ENCODE results near the gene S1PR5. TPM values are rescaled to one million over a fixed set of nuclear protein-coding genes. Genes with fewer than 3 reads are reported as not detected.
"Not testable (repeated sequence)": the region's sequence is repeated elsewhere in the genome, so short reads cannot be mapped to it uniquely, and the experiment has no call there.

The S1PR5 gene
- total RNA-seq, 1 donor from 2014 or later, result not detected

DNA sequence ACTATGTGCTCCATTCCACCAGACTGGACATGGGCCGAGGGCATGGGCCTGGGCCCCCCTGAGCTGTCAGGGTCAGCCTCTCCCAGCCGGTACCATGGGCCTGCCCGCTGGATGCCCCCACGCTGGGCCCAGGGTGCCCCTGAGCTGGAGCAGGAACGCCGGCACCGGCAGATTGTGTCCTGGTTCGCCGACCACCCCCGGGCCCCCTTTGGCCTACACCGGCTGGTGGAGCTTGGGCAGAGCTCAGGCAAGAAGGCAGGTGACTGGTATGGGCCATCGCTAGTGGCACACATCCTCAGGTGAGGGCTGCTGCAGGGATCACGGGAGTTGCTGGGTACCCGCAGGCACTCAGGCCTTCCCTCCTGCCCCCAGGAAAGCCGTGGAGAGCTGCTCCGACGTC, 29.6 kb upstream of the S1PR5 start:
- H3K36me3 Mint-ChIP-seq (ENCODE audit: low read depth, unreplicated experiment), result peaks cover 5% of the 10 kb centered on the region
- H3K27ac Mint-ChIP-seq (ENCODE audit: unreplicated experiment), result no peak overlapping the region
- no peaks in the 10 kb centered on the region for H3K9me3 Mint-ChIP-seq (ENCODE audit: unreplicated experiment)
- H3K27me3 Mint-ChIP-seq (ENCODE audit: unreplicated experiment), result peaks cover 2% of the 10 kb centered on the region
- H3K4me3 Mint-ChIP-seq (ENCODE audit: unreplicated experiment), result no peak overlapping the region
- no peak for DNase-seq (ENCODE audit: low spot score)
- peaks cover 3% of the 10 kb centered on the region for H3K4me1 Mint-ChIP-seq (ENCODE audit: unreplicated experiment)
- TF ChIP-seq, protein P1, sequence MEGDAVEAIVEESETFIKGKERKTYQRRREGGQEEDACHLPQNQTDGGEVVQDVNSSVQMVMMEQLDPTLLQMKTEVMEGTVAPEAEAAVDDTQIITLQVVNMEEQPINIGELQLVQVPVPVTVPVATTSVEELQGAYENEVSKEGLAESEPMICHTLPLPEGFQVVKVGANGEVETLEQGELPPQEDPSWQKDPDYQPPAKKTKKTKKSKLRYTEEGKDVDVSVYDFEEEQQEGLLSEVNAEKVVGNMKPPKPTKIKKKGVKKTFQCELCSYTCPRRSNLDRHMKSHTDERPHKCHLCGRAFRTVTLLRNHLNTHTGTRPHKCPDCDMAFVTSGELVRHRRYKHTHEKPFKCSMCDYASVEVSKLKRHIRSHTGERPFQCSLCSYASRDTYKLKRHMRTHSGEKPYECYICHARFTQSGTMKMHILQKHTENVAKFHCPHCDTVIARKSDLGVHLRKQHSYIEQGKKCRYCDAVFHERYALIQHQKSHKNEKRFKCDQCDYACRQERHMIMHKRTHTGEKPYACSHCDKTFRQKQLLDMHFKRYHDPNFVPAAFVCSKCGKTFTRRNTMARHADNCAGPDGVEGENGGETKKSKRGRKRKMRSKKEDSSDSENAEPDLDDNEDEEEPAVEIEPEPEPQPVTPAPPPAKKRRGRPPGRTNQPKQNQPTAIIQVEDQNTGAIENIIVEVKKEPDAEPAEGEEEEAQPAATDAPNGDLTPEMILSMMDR (IDR thresholded peaks at IDR 0.05; ENCODE audit: unreplicated experiment), result no peak

DNA sequence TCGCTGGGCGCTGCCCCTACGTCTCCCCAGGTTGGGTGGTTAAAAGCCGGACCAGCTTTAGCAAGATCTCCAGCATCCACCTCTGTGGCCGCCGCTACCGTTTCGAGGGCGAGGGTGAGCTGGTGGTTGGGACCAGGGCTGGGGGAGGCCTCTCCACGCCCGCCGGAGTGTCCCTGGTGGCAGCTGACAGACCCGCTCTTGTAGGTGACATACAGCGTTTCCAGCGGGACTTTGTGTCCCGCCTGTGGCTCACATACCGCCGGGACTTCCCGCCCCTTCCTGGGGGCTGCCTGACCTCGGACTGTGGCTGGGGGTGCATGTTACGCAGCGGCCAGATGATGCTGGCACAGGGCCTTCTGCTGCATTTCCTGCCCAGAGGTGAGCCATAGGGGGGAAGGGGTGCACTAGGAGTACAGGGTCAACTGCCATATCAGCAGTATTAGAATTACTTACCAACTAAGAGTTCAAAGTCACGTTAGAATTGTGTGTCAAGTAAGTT, 27.6 kb upstream of the S1PR5 start:
- DNase-seq (ENCODE audit: low spot score), result no peak
- Mint-ChIP-seq H3K27ac (ENCODE audit: unreplicated experiment) (no peak overlapping the region), H3K4me1 (ENCODE audit: unreplicated experiment) (peaks cover 3% of the 10 kb centered on the region), H3K36me3 (ENCODE audit: low read depth, unreplicated experiment) (no peaks in the 10 kb centered on the region), H3K4me3 (ENCODE audit: unreplicated experiment) (peak overlapping the region; percentile 92), H3K9me3 (ENCODE audit: unreplicated experiment) (no peaks in the 10 kb centered on the region), H3K27me3 (ENCODE audit: unreplicated experiment) (peaks cover 4% of the 10 kb centered on the region)
- TF ChIP-seq, protein P1 (IDR thresholded peaks at IDR 0.05; ENCODE audit: unreplicated experiment), result no peak

DNA sequence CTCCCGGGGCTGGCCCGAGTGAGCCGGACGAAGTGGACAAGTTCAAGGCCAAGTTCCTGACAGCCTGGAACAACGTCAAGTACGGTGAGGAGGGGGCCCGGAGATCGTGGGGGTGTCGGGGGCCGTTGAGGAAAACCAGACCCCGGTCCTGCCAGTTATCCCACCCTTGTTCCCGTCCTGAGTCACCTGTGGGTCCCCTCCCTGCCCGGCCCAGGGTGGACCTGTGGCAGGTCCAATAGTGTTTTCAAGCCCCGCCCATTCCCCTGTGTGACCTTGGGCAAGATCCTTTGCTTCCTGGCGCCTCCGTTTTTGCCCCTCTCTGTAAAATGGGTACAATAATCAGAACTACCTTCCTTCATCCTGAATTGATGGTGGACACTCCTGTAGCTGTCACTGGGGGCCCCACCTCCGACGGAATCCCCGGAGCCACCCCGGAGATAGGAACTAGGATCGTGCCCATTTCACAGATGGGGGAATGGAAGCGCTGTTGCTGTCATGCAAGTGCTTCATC, 27.1 kb upstream of the S1PR5 start:
- Mint-ChIP-seq H3K9me3 (ENCODE audit: unreplicated experiment) (no peaks in the 10 kb centered on the region), H3K27ac (ENCODE audit: unreplicated experiment) (no peak overlapping the region), H3K36me3 (ENCODE audit: low read depth, unreplicated experiment) (no peaks in the 10 kb centered on the region)

DNA sequence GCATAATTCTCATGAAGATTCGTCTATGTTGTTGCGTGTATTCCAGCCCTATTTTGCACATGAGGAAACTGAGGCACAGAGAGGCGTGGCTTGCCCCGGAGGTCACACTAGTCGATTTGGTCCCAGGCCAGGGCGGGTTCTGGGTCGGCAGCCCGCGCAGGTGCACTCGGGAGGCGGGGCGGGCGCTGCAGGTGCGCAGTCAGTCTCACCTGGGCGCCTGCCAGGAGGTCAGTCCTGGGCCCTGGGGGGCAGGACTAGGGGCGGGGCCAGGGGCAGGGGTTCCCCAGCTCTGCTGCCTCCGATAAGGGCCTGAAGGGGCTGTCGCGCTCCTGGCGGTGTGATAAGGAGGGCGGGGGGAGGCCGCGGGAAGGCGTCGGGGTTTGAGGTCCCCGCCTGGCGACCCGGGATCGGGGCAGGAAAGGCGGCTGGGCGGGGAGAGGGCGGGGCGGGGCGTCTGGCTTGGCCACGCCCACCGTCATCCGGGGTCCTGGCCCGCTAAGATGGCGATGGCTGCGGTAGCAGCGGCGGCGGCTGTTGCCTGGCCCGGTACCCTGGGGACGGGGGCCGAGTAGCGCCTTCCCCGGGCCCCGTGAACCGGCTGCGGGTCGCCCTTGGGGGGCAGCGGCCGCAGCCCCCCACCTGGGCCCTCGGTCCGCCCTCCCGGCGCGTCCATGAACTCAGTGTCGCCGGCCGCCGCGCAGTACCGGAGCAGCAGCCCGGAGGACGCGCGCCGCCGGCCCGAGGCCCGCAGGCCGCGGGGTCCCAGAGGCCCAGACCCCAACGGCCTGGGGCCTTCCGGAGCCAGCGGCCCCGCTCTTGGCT, 26.4 kb upstream of the S1PR5 start, which contains the start of gene ATG4D:
ATG4D (plus strand) TSS at position 485 of the 822 bp plus-strand sequence; CDS start at position 672, 187 bp downstream.
- Mint-ChIP-seq H3K27me3 (ENCODE audit: unreplicated experiment) (peaks cover 4% of the 10 kb centered on the region), H3K9me3 (ENCODE audit: unreplicated experiment) (no peaks in the 10 kb centered on the region), H3K4me1 (ENCODE audit: unreplicated experiment) (peaks cover 3% of the 10 kb centered on the region), H3K4me3 (ENCODE audit: unreplicated experiment) (peak within 1 kb of the TSS; percentile 92), H3K36me3 (ENCODE audit: low read depth, unreplicated experiment) (no peaks in the 10 kb centered on the region), H3K27ac (ENCODE audit: unreplicated experiment) (no peak within 1 kb of the TSS)
- peak; percentile 79 for DNase-seq (ENCODE audit: low spot score)
- TF ChIP-seq, protein P1 (IDR thresholded peaks at IDR 0.05; ENCODE audit: unreplicated experiment), result no peak

More for the DNA sequence above, 27.1 kb upstream of the S1PR5 start:
- no peak for DNase-seq (ENCODE audit: low spot score)
- peaks cover 4% of the 10 kb centered on the region for H3K27me3 Mint-ChIP-seq (ENCODE audit: unreplicated experiment)
- peaks cover 3% of the 10 kb centered on the region for H3K4me1 Mint-ChIP-seq (ENCODE audit: unreplicated experiment)
- TF ChIP-seq, protein P1 (IDR thresholded peaks at IDR 0.05; ENCODE audit: unreplicated experiment), result no peak
- peak overlapping the region; percentile 92 for H3K4me3 Mint-ChIP-seq (ENCODE audit: unreplicated experiment)

DNA sequence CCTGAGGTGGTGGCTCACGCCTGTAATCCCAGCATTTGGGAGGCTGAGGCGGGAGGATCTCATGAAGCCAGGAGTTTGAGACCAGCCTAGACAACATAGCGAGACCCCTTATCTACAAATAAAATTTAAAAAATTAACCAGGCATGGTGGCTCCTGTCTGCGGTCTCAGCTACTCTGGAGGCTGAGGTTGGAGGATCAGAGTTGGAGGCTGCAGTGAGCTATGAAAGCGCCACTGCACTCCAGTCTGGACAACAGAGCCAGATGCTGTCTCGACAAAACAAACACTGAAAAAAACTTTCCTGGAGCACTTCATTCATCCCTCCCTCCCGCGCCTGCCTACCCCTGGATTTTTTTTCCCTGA, 25.8 kb upstream of the S1PR5 start:
- Mint-ChIP-seq H3K36me3 (ENCODE audit: low read depth, unreplicated experiment) (no peaks in the 10 kb centered on the region), H3K27me3 (ENCODE audit: unreplicated experiment) (peaks cover 4% of the 10 kb centered on the region), H3K9me3 (ENCODE audit: unreplicated experiment) (no peaks in the 10 kb centered on the region), H3K4me1 (ENCODE audit: unreplicated experiment) (peaks cover 3% of the 10 kb centered on the region), H3K4me3 (ENCODE audit: unreplicated experiment) (peak overlapping the region; percentile 92), H3K27ac (ENCODE audit: unreplicated experiment) (no peak overlapping the region)
- DNase-seq (ENCODE audit: low spot score), result no peak
- TF ChIP-seq, protein P1 (IDR thresholded peaks at IDR 0.05; ENCODE audit: unreplicated experiment), result no peak

DNA sequence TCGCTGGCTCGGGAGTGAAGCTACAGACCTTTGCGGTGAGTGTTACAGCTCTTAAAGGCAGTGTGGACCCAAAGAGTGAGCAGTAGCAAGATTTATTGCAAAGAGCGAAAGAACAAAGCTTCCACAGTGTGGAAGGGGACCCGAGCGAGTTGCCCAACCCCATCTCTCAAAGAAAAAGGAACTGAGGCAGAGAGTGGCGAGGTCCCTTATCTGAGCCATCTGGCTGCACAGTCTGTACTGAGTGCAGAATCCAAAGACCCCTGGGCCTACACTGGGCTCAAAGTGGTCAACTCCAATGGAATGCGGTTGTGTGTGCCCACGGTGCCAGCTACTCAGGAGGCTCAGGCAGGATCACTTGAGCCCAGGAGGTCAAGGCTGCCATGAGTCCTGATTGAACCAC, 21.8 kb upstream of the S1PR5 start:
- H3K4me3 Mint-ChIP-seq (ENCODE audit: unreplicated experiment), result not testable (repeated sequence)

More for the DNA sequence above, 21.8 kb upstream of the S1PR5 start:
- not testable (repeated sequence) for DNase-seq (ENCODE audit: low spot score); H3K27me3 Mint-ChIP-seq (ENCODE audit: unreplicated experiment); H3K4me1 Mint-ChIP-seq (ENCODE audit: unreplicated experiment); H3K36me3 Mint-ChIP-seq (ENCODE audit: low read depth, unreplicated experiment); H3K9me3 Mint-ChIP-seq (ENCODE audit: unreplicated experiment); H3K27ac Mint-ChIP-seq (ENCODE audit: unreplicated experiment)

Measured in endothelial cell (in vitro differentiated cells).